Measurements from ENCODE around the gene ABLIM3.

The ABLIM3 gene

GRCh38 chr5:149283626-149284480 lies 142.6 kb downstream of the ABLIM3 start:
- Histone ChIP-seq H3K4me3 (ENCODE audit: insufficient read depth in 1 of 2, low read depth in 1 of 2, low read length in 2 of 2) (peak overlapping the region in 1 of 2 experiments; percentile 60), H3K14ac (ENCODE audit: low read length in 2 of 2) (no peak overlapping the region), H2BK15ac (ENCODE audit: low read depth, poor library complexity, severe bottlenecking) (no peak overlapping the region), H3K27me3 (ENCODE audit: control insufficient read depth in 1 of 2, insufficient read depth in 1 of 2, low read length in 2 of 2) (no peaks in the 10 kb centered on the region), H4K91ac (ENCODE audit: low read length) (no peak overlapping the region), H2BK12ac (ENCODE audit: low read length in 2 of 2) (no peak overlapping the region), H3K4ac (ENCODE audit: low read depth in 1 of 2, low read length in 2 of 2) (no peak overlapping the region), H2AFZ (ENCODE audit: low read depth, low read length) (no peak overlapping the region), H3K4me2 (ENCODE audit: low read length, poor library complexity, severe bottlenecking) (no peak overlapping the region), H2BK5ac (ENCODE audit: low read depth, low read length, poor library complexity, severe bottlenecking) (no peak overlapping the region), H3K9ac (ENCODE audit: low read length) (peak overlapping the region; percentile 86), H3K36me3 (ENCODE audit: control insufficient read depth in 1 of 2, insufficient read depth in 2 of 2, low read depth in 1 of 2, low read length in 2 of 2) (peaks cover 0 to 5% of the 10 kb centered on the region in 2 experiments), H2AK5ac (ENCODE audit: low read length, severe bottlenecking) (no peak overlapping the region), H3K79me1 (replicated peaks; ENCODE audit: low read length, poor library complexity, severe bottlenecking) (peaks cover 28% of the 10 kb centered on the region), H3K9me3 (ENCODE audit: control insufficient read depth, low read length) (no peaks in the 10 kb centered on the region), H3K18ac (ENCODE audit: low read depth in 1 of 2, low read length in 2 of 2) (no peak overlapping the region), H3K4me1 (ENCODE audit: control insufficient read depth, insufficient read depth, low read depth, low read length) (peaks cover 3% of the 10 kb centered on the region), H4K8ac (ENCODE audit: low read length) (peak overlapping the region; percentile 38), H3K27ac (ENCODE audit: low read length, poor library complexity, severe bottlenecking) (no peak overlapping the region), H3K23ac (ENCODE audit: low read length in 2 of 2) (no peak overlapping the region), H2BK120ac (ENCODE audit: low read depth, low read length) (no peak overlapping the region)
- no peak for DNase-seq
- WGBS = 95% methylated on average over 9 of the region's 11 CpGs

DNA sequence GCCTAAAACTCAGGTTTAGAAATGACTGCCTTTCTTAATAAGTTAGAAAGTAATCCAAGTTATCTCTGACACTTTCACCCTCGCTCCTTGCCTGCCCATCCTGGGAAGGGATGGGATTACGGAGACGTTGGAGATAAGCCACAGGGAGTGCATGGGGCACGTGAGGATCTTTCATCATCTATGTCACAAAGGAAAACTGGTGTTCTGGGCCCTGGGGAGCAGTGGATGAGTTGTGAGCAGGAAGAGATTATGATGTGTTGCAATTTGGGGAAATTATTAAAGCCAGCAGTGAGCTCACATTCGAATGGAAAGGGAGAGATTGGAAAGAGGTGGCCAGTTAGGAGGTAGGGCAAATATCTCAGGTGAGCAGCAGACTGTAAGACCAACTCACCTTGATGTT lies 143.2 kb downstream of the ABLIM3 start:
- H3K18ac ChIP-seq (ENCODE audit: low read depth in 1 of 2, low read length in 2 of 2) = no peak overlapping the region
- peaks cover 3% of the 10 kb centered on the region for H3K4me1 ChIP-seq (ENCODE audit: control insufficient read depth, insufficient read depth, low read depth, low read length)
- peaks cover 29% of the 10 kb centered on the region for H3K79me1 ChIP-seq (replicated peaks; ENCODE audit: low read length, poor library complexity, severe bottlenecking)
- H4K91ac ChIP-seq (ENCODE audit: low read length) = no peak overlapping the region
- no peaks in the 10 kb centered on the region for H3K9me3 ChIP-seq (ENCODE audit: control insufficient read depth, low read length)
- no peak overlapping the region for H3K4me2 ChIP-seq (ENCODE audit: low read length, poor library complexity, severe bottlenecking)
- no peak overlapping the region for H2BK120ac ChIP-seq (ENCODE audit: low read depth, low read length)
- H3K4me3 ChIP-seq (ENCODE audit: insufficient read depth in 1 of 2, low read depth in 1 of 2, low read length in 2 of 2) = peak overlapping the region in 1 of 2 experiments; percentile 60
- peak; percentile 57 for DNase-seq
- H2AK5ac ChIP-seq (ENCODE audit: low read length, severe bottlenecking) = no peak overlapping the region
- no peak overlapping the region for H4K8ac ChIP-seq (ENCODE audit: low read length)
- H2BK5ac ChIP-seq (ENCODE audit: low read depth, low read length, poor library complexity, severe bottlenecking) = no peak overlapping the region
- H3K14ac ChIP-seq (ENCODE audit: low read length in 2 of 2) = no peak overlapping the region
- no peak overlapping the region for H2BK12ac ChIP-seq (ENCODE audit: low read length in 2 of 2)
- no peaks in the 10 kb centered on the region for H3K27me3 ChIP-seq (ENCODE audit: control insufficient read depth in 1 of 2, insufficient read depth in 1 of 2, low read length in 2 of 2)
- H2BK15ac ChIP-seq (ENCODE audit: low read depth, poor library complexity, severe bottlenecking) = no peak overlapping the region
- no peak overlapping the region for H3K23ac ChIP-seq (ENCODE audit: low read length in 2 of 2)
- 56% methylated on average over 5 of the region's 5 CpGs for WGBS
- H3K27ac ChIP-seq (ENCODE audit: low read length, poor library complexity, severe bottlenecking) = no peak overlapping the region
- H3K9ac ChIP-seq (ENCODE audit: low read length) = peak overlapping the region; percentile 86
- H3K36me3 ChIP-seq (ENCODE audit: control insufficient read depth in 1 of 2, insufficient read depth in 2 of 2, low read depth in 1 of 2, low read length in 2 of 2) = peaks cover 0 to 5% of the 10 kb centered on the region in 2 experiments
- no peak overlapping the region for H3K4ac ChIP-seq (ENCODE audit: low read depth in 1 of 2, low read length in 2 of 2)
- no peak overlapping the region for H2AFZ ChIP-seq (ENCODE audit: low read depth, low read length)

DNA sequence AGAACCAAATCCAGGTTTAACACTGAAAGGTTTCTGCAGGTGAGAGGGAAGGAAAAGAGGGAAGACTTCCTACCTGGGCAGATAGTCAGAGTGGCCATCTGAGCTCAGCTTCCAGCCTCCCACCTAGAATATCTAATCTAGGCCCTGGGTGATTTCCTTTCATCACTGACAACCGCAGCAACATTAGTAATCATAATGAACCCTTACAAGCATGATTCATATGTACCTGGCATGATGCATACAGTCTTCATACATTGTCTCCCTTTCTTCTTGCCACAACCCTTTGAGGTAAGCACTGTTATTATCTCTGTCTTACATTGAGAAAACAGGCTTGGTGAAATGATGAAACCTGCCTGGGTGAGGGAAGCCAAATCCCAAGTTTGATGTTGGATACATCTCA lies 143.9 kb downstream of the ABLIM3 start:
- H3K9ac ChIP-seq (ENCODE audit: low read length) = peak overlapping the region; percentile 86
- no peak overlapping the region for H3K4me2 ChIP-seq (ENCODE audit: low read length, poor library complexity, severe bottlenecking)
- no peak overlapping the region for H2BK120ac ChIP-seq (ENCODE audit: low read depth, low read length)
- no peak overlapping the region for H4K8ac ChIP-seq (ENCODE audit: low read length)
- H4K91ac ChIP-seq (ENCODE audit: low read length) = no peak overlapping the region
- no peak overlapping the region for H3K18ac ChIP-seq (ENCODE audit: low read depth in 1 of 2, low read length in 2 of 2)
- no peak overlapping the region for H2BK12ac ChIP-seq (ENCODE audit: low read length in 2 of 2)
- no peak overlapping the region for H3K14ac ChIP-seq (ENCODE audit: low read length in 2 of 2)
- H3K23ac ChIP-seq (ENCODE audit: low read length in 2 of 2) = no peak overlapping the region
- H3K27ac ChIP-seq (ENCODE audit: low read length, poor library complexity, severe bottlenecking) = no peak overlapping the region
- WGBS = 88% methylated on average over 1 of the region's 1 CpG
- no peak overlapping the region for H3K4ac ChIP-seq (ENCODE audit: low read depth in 1 of 2, low read length in 2 of 2)
- H3K4me3 ChIP-seq (ENCODE audit: insufficient read depth in 1 of 2, low read depth in 1 of 2, low read length in 2 of 2) = no peak overlapping the region
- no peak overlapping the region for H2BK15ac ChIP-seq (ENCODE audit: low read depth, poor library complexity, severe bottlenecking)
- no peak overlapping the region for H2BK5ac ChIP-seq (ENCODE audit: low read depth, low read length, poor library complexity, severe bottlenecking)
- H3K36me3 ChIP-seq (ENCODE audit: control insufficient read depth in 1 of 2, insufficient read depth in 2 of 2, low read depth in 1 of 2, low read length in 2 of 2) = peaks cover 0 to 5% of the 10 kb centered on the region in 2 experiments
- no peaks in the 10 kb centered on the region for H3K27me3 ChIP-seq (ENCODE audit: control insufficient read depth in 1 of 2, insufficient read depth in 1 of 2, low read length in 2 of 2)
- no peak overlapping the region for H2AK5ac ChIP-seq (ENCODE audit: low read length, severe bottlenecking)
- no peak for DNase-seq
- H3K4me1 ChIP-seq (ENCODE audit: control insufficient read depth, insufficient read depth, low read depth, low read length) = peaks cover 3% of the 10 kb centered on the region
- no peaks in the 10 kb centered on the region for H3K9me3 ChIP-seq (ENCODE audit: control insufficient read depth, low read length)
- H2AFZ ChIP-seq (ENCODE audit: low read depth, low read length) = no peak overlapping the region
- peaks cover 28% of the 10 kb centered on the region for H3K79me1 ChIP-seq (replicated peaks; ENCODE audit: low read length, poor library complexity, severe bottlenecking)

DNA sequence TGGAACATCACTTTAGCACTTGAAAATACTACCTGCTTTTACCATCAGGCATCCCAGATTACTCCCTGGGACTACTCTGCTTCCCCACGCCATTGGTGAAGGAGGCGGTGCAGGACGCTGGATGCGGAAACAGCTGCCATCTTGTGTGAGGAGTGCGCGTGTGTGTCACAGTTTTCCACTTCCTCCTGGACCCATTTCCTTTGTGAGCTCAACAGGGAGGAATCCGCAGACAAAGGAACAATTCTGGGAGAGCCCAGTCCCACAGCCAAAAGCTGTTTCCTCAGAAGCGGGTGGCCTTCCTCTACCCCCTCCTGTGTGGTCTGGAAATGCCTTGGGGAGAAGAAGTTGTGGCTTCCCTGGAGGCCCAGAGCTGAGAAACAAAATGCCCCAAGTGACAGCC lies 147.1 kb downstream of the ABLIM3 start:
- Histone ChIP-seq H3K79me1 (replicated peaks; ENCODE audit: low read length, poor library complexity, severe bottlenecking) (peaks cover 15% of the 10 kb centered on the region), H2BK120ac (ENCODE audit: low read depth, low read length) (no peak overlapping the region), H2AFZ (ENCODE audit: low read depth, low read length) (no peak overlapping the region), H3K4me2 (ENCODE audit: low read length, poor library complexity, severe bottlenecking) (no peak overlapping the region), H3K14ac (ENCODE audit: low read length in 2 of 2) (no peak overlapping the region), H3K9me3 (ENCODE audit: control insufficient read depth, low read length) (no peaks in the 10 kb centered on the region), H2AK5ac (ENCODE audit: low read length, severe bottlenecking) (no peak overlapping the region), H3K18ac (ENCODE audit: low read depth in 1 of 2, low read length in 2 of 2) (peak overlapping the region in 1 of 2 experiments; percentile 54), H3K4ac (ENCODE audit: low read depth in 1 of 2, low read length in 2 of 2) (no peak overlapping the region), H3K27me3 (ENCODE audit: control insufficient read depth in 1 of 2, insufficient read depth in 1 of 2, low read length in 2 of 2) (no peaks in the 10 kb centered on the region), H3K4me1 (ENCODE audit: control insufficient read depth, insufficient read depth, low read depth, low read length) (peaks cover 2% of the 10 kb centered on the region), H4K8ac (ENCODE audit: low read length) (peak overlapping the region; percentile 45), H3K9ac (ENCODE audit: low read length) (no peak overlapping the region), H3K36me3 (ENCODE audit: control insufficient read depth in 1 of 2, insufficient read depth in 2 of 2, low read depth in 1 of 2, low read length in 2 of 2) (no peaks in the 10 kb centered on the region), H4K91ac (ENCODE audit: low read length) (no peak overlapping the region), H2BK12ac (ENCODE audit: low read length in 2 of 2) (no peak overlapping the region), H2BK15ac (ENCODE audit: low read depth, poor library complexity, severe bottlenecking) (no peak overlapping the region), H3K23ac (ENCODE audit: low read length in 2 of 2) (no peak overlapping the region), H3K27ac (ENCODE audit: low read length, poor library complexity, severe bottlenecking) (no peak overlapping the region), H3K4me3 (ENCODE audit: insufficient read depth in 1 of 2, low read depth in 1 of 2, low read length in 2 of 2) (no peak overlapping the region), H2BK5ac (ENCODE audit: low read depth, low read length, poor library complexity, severe bottlenecking) (no peak overlapping the region)
- WGBS = 93% methylated on average over 8 of the region's 8 CpGs
- no peak for DNase-seq

Measured in mesenchymal stem cell (in vitro differentiated cells and primary cell).